Psoas muscle (tissue), 8 donors: ENCODE results near the gene XRCC5. TPM values are rescaled to one million over a fixed set of nuclear protein-coding genes. Genes with fewer than 3 reads are reported as not detected.
A peak's percentile ranks its signal among the peaks of the same experiment; 100 is the strongest.

ENCODE experiments used
- ATAC-seq, 4 donors: fragments of 200-7000 bp; cut with Tn5 transposase; one replicate each; pipeline ENCODE4 v1.9.1; 2020; ENCODE audit warnings: moderate library complexity in 3 of 4, mild to moderate bottlenecking in 2 of 4
- DNase-seq, 2 donors: peaks; one replicate each; pipeline ENCODE4 v3.0.0-alpha.2; 2020
- H3K27ac ChIP-seq: fragments of 200-600 bp; one replicate; pipeline ENCODE4 v1.8.0; 2022
- H3K27me3 ChIP-seq, 3 donors: fragments of 200-600 bp in 1 of 3; one replicate each; pipeline versions ENCODE4 v1.6.1 to v1.8.0; 2013 to 2022; ENCODE audit warnings: low read length in 2 of 3, mild to moderate bottlenecking in 2 of 3, moderate library complexity in 1 of 3; ENCODE audit not compliant: insufficient read depth in 3 of 3
- H3K36me3 ChIP-seq, 2 donors: fragments of 200-600 bp in 1 of 2; one replicate each; pipeline versions ENCODE4 v1.6.1 to v1.8.0; 2013 to 2022; ENCODE audit warnings: low read depth in 1 of 2, mild to moderate bottlenecking in 1 of 2, moderate library complexity in 1 of 2; ENCODE audit not compliant: insufficient read depth in 1 of 2
- H3K4me1 ChIP-seq: fragments of 200-600 bp; one replicate; pipeline ENCODE4 v1.8.0; 2022
- H3K4me3 ChIP-seq: fragments of 200-600 bp; one replicate; pipeline ENCODE4 v1.8.0; 2022; ENCODE audit warnings: mild to moderate bottlenecking
- H3K9me3 ChIP-seq: fragments of 200-600 bp; one replicate; pipeline ENCODE4 v1.8.0; 2022
- CTCF ChIP-seq: fragments of 200-600 bp; IDR thresholded peaks from one replicate; pipeline ENCODE4 v1.8.0; 2022; ENCODE audit warnings: antibody characterized with exemption
- WGBS, 3 donors: extraction: QIAGEN DNeasy Blood & Tissue Kit; methylation state at CpG; one replicate each; pipeline versions ENCODE4 v1.1.6 to v1.1.7; 2013; 5-methylcytosine and 5-hydroxymethylcytosine counted together
- intact Hi-C, 2 donors: fragments of 100-400 bp; cut with DNase I; formaldehyde crosslinking; loops; one replicate each; pipeline versions ENCODE4 v1.11.0 to v1.14.2; 2022
- polyA plus RNA-seq, 3 donors: library from polyadenylated mRNA; stranded (reverse); fragments of 200-250 nt; gene quantifications; one replicate each; pipeline ENCODE4 v1.2.3, GENCODE V29; 2013
- total RNA-seq, 4 donors: library from RNA; stranded (reverse); fragmentation: NEBNext Ultra II Directional in 2 of 4; extraction: Animal tissue kit (Norgen Biotek cat#: 25700) in 2 of 4; gene quantifications; one replicate each; pipeline versions ENCODE4 v1.2.1 to v1.2.4, GENCODE V29; 2021 to 2023
- donor health status: healthy with polysubstance abuse.
- donor health status: DM: no; HTN: no; CAD: no; lungs with moderate emphysema.
- donor health status: Bipolar disorder and iron deficiency.
- donor health status: healthy.
- donor health status: DM: yes; HTN: yes; CAD: no.
- donor health status: DM: no; HTN: no; CAD: no.
- donor health status: DM: no; HTN: no; CAD: no.
- donor health status: DM: yes; HTN: yes; CAD: no.

The XRCC5 gene
- total and polyA plus RNA-seq, 7 donors: 75.3 to 173 (median 140) TPM

- Histone ChIP-seq H3K27ac (no peak overlapping the region), H3K36me3 (no peaks in the 10 kb centered on the region), H3K4me3 (no peak overlapping the region), H3K4me1 (no peaks in the 10 kb centered on the region), H3K27me3 (no peaks in the 10 kb centered on the region), H3K9me3 (no peaks in the 10 kb centered on the region)
- ATAC-seq: peak in 3 of 4 donors; percentile 21 to 34 (median 29)
- no peak for TF ChIP-seq CTCF
- intact Hi-C loops: loop anchor here in 1 of 2 donors (5.0 kb wide), 1 partner anchor 185 kb away; no protein-coding TSS in a partner anchor
- DNase-seq: no peak
- WGBS, 3 donors: 67 to 74% (median 71%) methylated on average over 7 of the region's 7 CpGs
Observed at GRCh38 chr2:216216951-216217903, 108.1 kb downstream of the XRCC5 start.

DNA sequence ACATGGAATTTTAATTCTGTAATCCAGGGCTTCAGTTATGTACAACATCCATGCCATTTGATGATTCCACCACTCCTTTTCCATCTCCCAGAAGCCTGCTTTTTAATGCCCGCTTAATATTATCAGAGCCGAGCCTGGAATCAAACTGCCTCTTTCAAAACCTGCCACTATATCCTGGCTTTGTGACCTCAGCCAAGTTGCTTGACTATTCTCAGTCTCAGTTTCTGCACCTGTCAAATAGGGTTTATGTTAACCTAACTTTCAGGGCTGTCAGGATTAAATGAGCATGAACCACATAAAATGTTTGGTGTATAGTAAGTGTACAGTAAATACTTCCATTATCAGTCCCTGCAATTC, 108.7 kb downstream of the XRCC5 start:
- H3K4me1 ChIP-seq: no peaks in the 10 kb centered on the region
- H3K9me3 ChIP-seq: no peaks in the 10 kb centered on the region
- no peak overlapping the region for H3K4me3 ChIP-seq
- 54 to 71% (median 69%) methylated on average over 2 of the region's 2 CpGs for WGBS, 3 donors
- H3K36me3 ChIP-seq: no peaks in the 10 kb centered on the region
- no peak for TF ChIP-seq CTCF
- H3K27ac ChIP-seq: no peak overlapping the region
- ATAC-seq (no peak), DNase-seq (no peak)
- no peaks in the 10 kb centered on the region for H3K27me3 ChIP-seq
- intact Hi-C loops: loop anchor here in 1 of 2 donors (5.0 kb wide), 1 partner anchor 184 kb away; no protein-coding TSS in a partner anchor

- TF ChIP-seq CTCF: no peak
- intact Hi-C loops: loop anchor here in 1 of 2 donors (5.0 kb wide), 1 partner anchor 182 kb away; no protein-coding TSS in a partner anchor
- WGBS, 3 donors: 88 to 93% (median 91%) methylated on average over 6 of the region's 6 CpGs
Observed at GRCh38 chr2:216219861-216220260, 110.7 kb downstream of the XRCC5 start.

DNA sequence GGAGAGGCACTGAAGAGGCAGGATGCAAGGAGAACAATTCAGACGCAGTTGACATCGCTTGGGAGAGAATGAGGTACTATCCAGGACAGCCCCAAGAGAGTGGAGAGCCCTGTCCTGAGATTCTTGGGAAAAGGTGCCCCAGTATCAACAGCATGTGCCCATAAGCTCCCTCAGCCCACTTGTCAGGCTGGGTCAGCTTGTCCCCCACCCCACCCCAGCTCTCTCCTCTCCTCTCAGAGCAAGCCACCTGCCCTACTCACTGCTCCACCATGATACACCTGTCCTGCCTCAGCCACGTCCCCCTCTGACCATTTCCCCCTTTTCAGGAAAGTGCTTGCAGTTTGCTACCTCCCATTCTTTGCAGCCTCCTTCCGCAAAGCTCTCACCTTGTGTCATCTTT, 111.8 kb downstream of the XRCC5 start:
- DNase-seq (no peak), ATAC-seq (no peak)
- intact Hi-C loops: no loop called here
- 89 to 91% (median 90%) methylated on average over 4 of the region's 4 CpGs for WGBS, 3 donors
- H3K4me3 ChIP-seq: no peak overlapping the region
- H3K4me1 ChIP-seq: no peaks in the 10 kb centered on the region
- H3K36me3 ChIP-seq: no peaks in the 10 kb centered on the region
- H3K9me3 ChIP-seq: no peaks in the 10 kb centered on the region
- H3K27ac ChIP-seq: no peak overlapping the region
- H3K27me3 ChIP-seq: no peaks in the 10 kb centered on the region
- TF ChIP-seq CTCF: no peak

More at GRCh38 chr2:216219861-216220260, 110.7 kb downstream of the XRCC5 start:
- ATAC-seq (no peak), DNase-seq (no peak)
- H3K27ac ChIP-seq: no peak overlapping the region
- no peaks in the 10 kb centered on the region for H3K27me3 ChIP-seq
- H3K36me3 ChIP-seq: no peaks in the 10 kb centered on the region
- no peaks in the 10 kb centered on the region for H3K9me3 ChIP-seq
- H3K4me3 ChIP-seq: no peak overlapping the region
- no peaks in the 10 kb centered on the region for H3K4me1 ChIP-seq
